Muscle of leg (tissue), 11 donors: ENCODE measurements around the gene PCNX2. TPM values are rescaled to one million over a fixed set of nuclear protein-coding genes. Genes with fewer than 3 reads are reported as not detected.
"Not testable (repeated sequence)": the region's sequence is repeated elsewhere in the genome, so short reads cannot be mapped to it uniquely, and the experiment has no call there.

Source experiments
- DNase-seq: peaks from one replicate; pipeline ENCODE4 v3.0.0; 2013
- H3K27ac ChIP-seq: one replicate; pipeline ENCODE4 v1.5.1; 2013; ENCODE audit warnings: mild to moderate bottlenecking, low read length, control low read depth
- H3K27me3 ChIP-seq: one replicate; pipeline ENCODE4 v1.6.1; 2013; ENCODE audit warnings: low read length; ENCODE audit not compliant: control insufficient read depth, insufficient read depth
- H3K36me3 ChIP-seq: one replicate; pipeline ENCODE4 v1.6.1; 2013; ENCODE audit warnings: low read length; ENCODE audit not compliant: control insufficient read depth, insufficient read depth
- H3K4me1 ChIP-seq: one replicate; pipeline ENCODE4 v1.6.1; 2013; ENCODE audit warnings: low read length; ENCODE audit not compliant: control insufficient read depth, insufficient read depth
- H3K4me3 ChIP-seq: one replicate; pipeline ENCODE4 v1.5.1; 2013; ENCODE audit warnings: low read length, control low read depth
- H3K9me3 ChIP-seq: replicated peaks from 2 replicates; pipeline ENCODE4 v1.6.1; 2013; ENCODE audit warnings: low read depth, low read length; ENCODE audit not compliant: control insufficient read depth
- WGBS: methylation state at CpG from one replicate; pipeline ENCODE4 v1.1.5; 2013; ENCODE audit warnings: missing lambda C conversion rate; ENCODE audit not compliant: insufficient coverage; 5-methylcytosine and 5-hydroxymethylcytosine counted together
- polyA plus RNA-seq, 8 donors: library from polyadenylated mRNA; unstranded; fragments of 120-200 nt; gene quantifications; one replicate each; pipeline versions ENCODE4 v1.2.1 to v1.2.3, GENCODE V29; 2013; ENCODE audit warnings: inconsistent platforms in 1 of 8, low replicate concordance in 1 of 8; ENCODE audit not compliant: insufficient read length in 8 of 8, insufficient read depth in 1 of 8
- total RNA-seq: library from RNA; stranded (reverse); fragments of 120-200 nt; gene quantifications from one replicate; pipeline ENCODE4 v1.2.4, GENCODE V29; 2013

PCNX2 gene
- total and polyA plus RNA-seq, 9 donors: 2.5 to 5.2 (median 3.9) TPM

DNA sequence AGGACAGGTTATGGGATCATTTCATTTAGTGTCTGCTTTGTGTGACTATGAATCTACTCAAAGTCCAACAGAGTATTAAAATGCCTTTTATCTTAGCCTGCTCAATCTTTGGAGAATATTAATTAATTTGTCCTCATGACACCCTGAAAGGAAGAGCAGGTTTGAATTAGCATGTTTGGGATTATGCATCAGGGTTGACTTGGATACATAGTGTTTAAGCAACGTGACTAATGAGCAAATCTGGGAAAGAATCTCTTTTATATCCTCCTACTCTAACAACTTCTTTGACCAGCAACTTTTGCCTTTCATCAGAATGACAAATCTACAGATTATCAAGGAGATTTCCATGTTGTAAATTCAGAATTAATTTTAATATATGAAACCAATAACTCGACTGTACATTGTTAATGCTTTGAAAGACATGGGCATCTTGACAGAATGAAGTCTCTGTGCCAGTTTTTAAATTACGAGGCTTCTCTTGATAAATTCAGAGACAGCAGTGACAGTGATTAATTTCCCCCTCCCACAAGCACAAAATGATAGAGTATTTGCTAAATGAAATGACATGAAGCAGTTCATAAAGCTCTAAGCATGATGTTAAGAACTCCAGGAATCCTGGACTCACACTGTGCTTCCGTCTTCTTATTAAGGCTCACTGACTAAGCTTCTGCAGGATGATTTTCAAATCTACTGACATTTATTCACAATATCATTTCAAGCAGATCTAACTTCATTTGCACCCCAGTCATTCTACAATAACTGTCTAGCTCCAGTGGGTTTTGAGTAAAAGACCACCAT is 156.5 kb downstream of the PCNX2 start:
- DNase-seq: no peak
- Histone ChIP-seq H3K27me3 (no peaks in the 10 kb centered on the region), H3K4me1 (peaks cover 2% of the 10 kb centered on the region), H3K27ac (no peak overlapping the region), H3K9me3 (no peaks in the 10 kb centered on the region), H3K4me3 (no peak overlapping the region), H3K36me3 (no peaks in the 10 kb centered on the region)
- WGBS: no CpG with 5 or more reads among the region's 4 CpGs

DNA sequence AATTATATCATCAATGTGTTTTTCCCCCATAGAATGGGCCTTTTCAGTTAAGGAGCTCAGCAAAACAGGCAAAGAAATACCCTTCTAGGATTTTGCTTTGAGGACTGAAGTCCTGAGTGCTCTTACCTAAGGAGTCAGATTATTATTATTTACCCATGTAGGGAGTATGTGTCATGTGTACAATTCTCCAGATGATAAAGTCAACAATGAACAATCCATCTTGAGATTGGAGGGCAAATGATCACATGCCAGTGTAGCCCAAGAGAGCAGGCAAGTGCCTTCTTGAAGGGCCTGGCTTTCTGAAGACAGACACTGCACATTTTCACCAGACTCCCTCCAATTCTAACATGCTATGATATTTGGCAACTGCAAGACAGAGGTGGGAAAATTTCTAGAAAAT is 159.7 kb downstream of the PCNX2 start:
- Histone ChIP-seq H3K36me3 (no peaks in the 10 kb centered on the region), H3K4me3 (no peak overlapping the region), H3K27me3 (no peaks in the 10 kb centered on the region), H3K4me1 (peaks cover 2% of the 10 kb centered on the region), H3K9me3 (no peaks in the 10 kb centered on the region), H3K27ac (no peak overlapping the region)
- no peak for DNase-seq

GRCh38 chr1:233132445-233132844 is 163.1 kb downstream of the PCNX2 start:
- no peak overlapping the region for H3K4me3 ChIP-seq
- no peaks in the 10 kb centered on the region for H3K4me1 ChIP-seq
- no CpG with 5 or more reads among the region's 3 CpGs for WGBS
- H3K27ac ChIP-seq: no peak overlapping the region
- no peaks in the 10 kb centered on the region for H3K27me3 ChIP-seq
- no peaks in the 10 kb centered on the region for H3K36me3 ChIP-seq
- no peaks in the 10 kb centered on the region for H3K9me3 ChIP-seq
- DNase-seq: no peak

- not testable (repeated sequence) for H3K27ac ChIP-seq, H3K27me3 ChIP-seq, H3K36me3 ChIP-seq, DNase-seq, H3K4me1 ChIP-seq, H3K4me3 ChIP-seq, H3K9me3 ChIP-seq
- 95% methylated on average over 23 of the region's 25 CpGs for WGBS
These were observed 166.5 kb downstream of the PCNX2 start for GRCh38 chr1:233129031-233129430.

GRCh38 chr1:233127157-233127556 is 168.4 kb downstream of the PCNX2 start:
- H3K27ac ChIP-seq: no peak overlapping the region
- H3K4me1 ChIP-seq: no peaks in the 10 kb centered on the region
- H3K36me3 ChIP-seq: no peaks in the 10 kb centered on the region
- H3K27me3 ChIP-seq: no peaks in the 10 kb centered on the region
- WGBS: 64% methylated on average over 7 of the region's 7 CpGs
- H3K4me3 ChIP-seq: no peak overlapping the region
- no peaks in the 10 kb centered on the region for H3K9me3 ChIP-seq
- DNase-seq: no peak

- Histone ChIP-seq H3K27me3 (no peaks in the 10 kb centered on the region), H3K4me3 (no peak overlapping the region), H3K4me1 (no peaks in the 10 kb centered on the region), H3K36me3 (no peaks in the 10 kb centered on the region), H3K9me3 (no peaks in the 10 kb centered on the region), H3K27ac (no peak overlapping the region)
- no CpG with 5 or more reads among the region's 2 CpGs for WGBS
- DNase-seq: no peak
These were observed 172.7 kb downstream of the PCNX2 start for GRCh38 chr1:233122779-233123178.

DNA sequence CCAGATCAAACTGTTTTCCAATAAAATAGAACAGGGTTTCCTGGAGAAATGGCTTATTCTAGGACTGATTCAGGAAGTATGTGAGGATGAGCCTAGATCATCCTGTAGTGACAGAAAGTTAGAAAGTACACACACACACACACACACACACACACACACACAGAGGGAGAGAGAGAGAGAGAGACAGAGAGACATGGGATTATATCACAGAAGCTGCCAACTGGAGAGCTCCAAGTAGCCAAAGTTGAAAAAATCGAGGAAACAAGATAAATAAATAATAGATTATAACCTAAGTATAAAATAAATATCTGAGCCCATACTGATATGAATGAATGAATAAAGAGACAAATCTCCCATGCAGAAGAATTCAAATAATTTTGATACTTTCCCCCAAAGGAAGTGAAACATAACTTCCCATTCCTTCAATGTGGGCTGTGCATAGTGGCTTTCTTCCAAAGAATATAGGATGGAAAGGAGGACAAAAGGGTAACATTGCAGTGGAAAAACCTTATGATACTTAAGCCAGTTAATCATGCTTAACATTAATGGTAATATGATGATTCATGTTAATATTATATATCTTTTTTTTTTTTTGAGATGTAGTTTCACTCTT is 173.5 kb downstream of the PCNX2 start:
- no peaks in the 10 kb centered on the region for H3K36me3 ChIP-seq
- no peak overlapping the region for H3K27ac ChIP-seq
- no peaks in the 10 kb centered on the region for H3K27me3 ChIP-seq
- no peaks in the 10 kb centered on the region for H3K4me1 ChIP-seq
- no peak overlapping the region for H3K4me3 ChIP-seq
- DNase-seq: no peak
- H3K9me3 ChIP-seq: no peaks in the 10 kb centered on the region
- no CpG with 5 or more reads among the region's 1 CpG for WGBS

DNA sequence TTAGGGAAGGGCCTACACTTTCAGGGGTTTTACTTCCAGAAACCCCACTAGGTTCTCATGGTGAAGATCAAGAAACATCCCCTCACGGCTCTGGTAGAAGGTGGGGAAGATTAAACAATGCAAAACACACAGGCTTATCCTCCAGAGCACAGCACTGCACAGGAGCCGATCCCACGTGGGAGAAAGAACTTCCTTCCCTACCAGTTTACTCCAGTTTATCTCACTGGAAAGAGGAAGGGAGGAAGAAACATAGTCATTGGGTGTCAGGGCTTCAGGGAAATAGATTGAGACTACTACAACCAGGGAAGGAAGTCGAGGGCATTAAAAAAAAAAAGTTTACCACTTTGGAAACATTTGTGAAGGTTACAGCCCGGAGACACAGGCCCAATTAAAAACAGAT is 180.7 kb downstream of the PCNX2 start:
- no CpG with 5 or more reads among the region's 5 CpGs for WGBS
- Histone ChIP-seq H3K27ac (peak overlapping the region; percentile 6), H3K4me1 (peaks cover 12% of the 10 kb centered on the region)

GRCh38 chr1:233114159-233114558 is 181.4 kb downstream of the PCNX2 start:
- Histone ChIP-seq H3K9me3 (no peaks in the 10 kb centered on the region), H3K4me1 (peaks cover 12% of the 10 kb centered on the region), H3K36me3 (no peaks in the 10 kb centered on the region), H3K4me3 (no peak overlapping the region), H3K27ac (no peak overlapping the region), H3K27me3 (no peaks in the 10 kb centered on the region)
- WGBS: 84% methylated on average over 5 of the region's 5 CpGs
- DNase-seq: no peak

More for the DNA sequence above, 180.7 kb downstream of the PCNX2 start:
- no peak overlapping the region for H3K4me3 ChIP-seq
- H3K27me3 ChIP-seq: no peaks in the 10 kb centered on the region
- DNase-seq: peak; percentile 56
- no peaks in the 10 kb centered on the region for H3K36me3 ChIP-seq
- no peaks in the 10 kb centered on the region for H3K9me3 ChIP-seq

GRCh38 chr1:233113009-233113879 is 182.3 kb downstream of the PCNX2 start:
- Histone ChIP-seq H3K36me3 (no peaks in the 10 kb centered on the region), H3K27me3 (no peaks in the 10 kb centered on the region), H3K4me1 (peaks cover 12% of the 10 kb centered on the region), H3K4me3 (no peak overlapping the region), H3K9me3 (no peaks in the 10 kb centered on the region), H3K27ac (peak overlapping the region; percentile 67)
- DNase-seq: peak; percentile 96
- WGBS: 18% methylated on average over 4 of the region's 8 CpGs
